Testis (tissue), 2 donors: ENCODE data around the gene OTUD3.

Source experiments
- POLR2A ChIP-seq: fragments of 450-650 bp; IDR thresholded peaks from one replicate; pipeline ENCODE4 v1.6.1; 2017; ENCODE audit warnings: antibody characterized with exemption, mild to moderate bottlenecking, moderate library complexity
- TF ChIP-seq, protein P1 (sequence below), 3 experiments: fragments of 450-650 bp in 2 of 3; fragments of 200-600 bp in 1 of 3; sonication (generic) in 1 of 3; IDR thresholded peaks; one replicate each; pipeline ENCODE4 v1.5.1; 2016 to 2019; ENCODE audit warnings: antibody characterized with exemption in 3 of 3, mild to moderate bottlenecking in 2 of 3, moderate library complexity in 1 of 3

GRCh38 chr1:19878637-19878985 is 3.6 kb upstream of the OTUD3 start:
- TF ChIP-seq, protein P1, sequence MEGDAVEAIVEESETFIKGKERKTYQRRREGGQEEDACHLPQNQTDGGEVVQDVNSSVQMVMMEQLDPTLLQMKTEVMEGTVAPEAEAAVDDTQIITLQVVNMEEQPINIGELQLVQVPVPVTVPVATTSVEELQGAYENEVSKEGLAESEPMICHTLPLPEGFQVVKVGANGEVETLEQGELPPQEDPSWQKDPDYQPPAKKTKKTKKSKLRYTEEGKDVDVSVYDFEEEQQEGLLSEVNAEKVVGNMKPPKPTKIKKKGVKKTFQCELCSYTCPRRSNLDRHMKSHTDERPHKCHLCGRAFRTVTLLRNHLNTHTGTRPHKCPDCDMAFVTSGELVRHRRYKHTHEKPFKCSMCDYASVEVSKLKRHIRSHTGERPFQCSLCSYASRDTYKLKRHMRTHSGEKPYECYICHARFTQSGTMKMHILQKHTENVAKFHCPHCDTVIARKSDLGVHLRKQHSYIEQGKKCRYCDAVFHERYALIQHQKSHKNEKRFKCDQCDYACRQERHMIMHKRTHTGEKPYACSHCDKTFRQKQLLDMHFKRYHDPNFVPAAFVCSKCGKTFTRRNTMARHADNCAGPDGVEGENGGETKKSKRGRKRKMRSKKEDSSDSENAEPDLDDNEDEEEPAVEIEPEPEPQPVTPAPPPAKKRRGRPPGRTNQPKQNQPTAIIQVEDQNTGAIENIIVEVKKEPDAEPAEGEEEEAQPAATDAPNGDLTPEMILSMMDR (IDR thresholded peaks at IDR 0.05), result no peak
- no peak for TF ChIP-seq POLR2A
